ENCODE results near the gene NAAA. TPM values are rescaled to one million over a fixed set of nuclear protein-coding genes. Genes with fewer than 3 reads are reported as not detected.

Gene NAAA
- total RNA-seq, 1 experiment from 2014 or later, result 2.7 TPM

- no peaks in the 10 kb centered on the region for H4K20me1 ChIP-seq (ENCODE audit: control insufficient read depth, insufficient read depth, insufficient read length)
- no peak overlapping the region for H4K8ac ChIP-seq (replicated peaks; ENCODE audit: insufficient read length, low read depth, low read length)
- no CpG with 5 or more reads among the region's 3 CpGs for WGBS (ENCODE audit: extremely low coverage, insufficient read length, low lambda C conversion rate)
- no peak overlapping the region for H2AFZ ChIP-seq (ENCODE audit: low read length)
- no peaks in the 10 kb centered on the region for H3K79me1 ChIP-seq (ENCODE audit: insufficient read depth, low read depth, low read length, poor library complexity, severe bottlenecking)
- H3K23ac ChIP-seq (ENCODE audit: insufficient read length, low read depth, low read length), result no peak overlapping the region
- no peak for DNase-seq
- no peaks in the 10 kb centered on the region for H3K79me2 ChIP-seq (ENCODE audit: insufficient read depth, low read length)
- no peak overlapping the region for H2BK15ac ChIP-seq (ENCODE audit: low read depth, low read length)
- no peak overlapping the region for H2BK20ac ChIP-seq (ENCODE audit: low read depth, low read length, poor library complexity, severe bottlenecking)
- Mint-ChIP-seq H3K4me3 (no peak overlapping the region), H3K27me3 (ENCODE audit: low read depth) (no peaks in the 10 kb centered on the region), H3K36me3 (ENCODE audit: insufficient read depth in 1 of 3, low read depth in 3 of 3) (no peaks in the 10 kb centered on the region), H3K9me3 (no peaks in the 10 kb centered on the region), H3K27ac (no peak overlapping the region), H3K4me1 (peaks cover 5 to 8% of the 10 kb centered on the region in 2 experiments)
- no peak overlapping the region for H3K56ac ChIP-seq (ENCODE audit: insufficient read length, low read depth, low read length)
- H3K4ac ChIP-seq (ENCODE audit: low read depth, low read length), result no peak overlapping the region
- no peak overlapping the region for H3T11ph ChIP-seq (ENCODE audit: low read length)
- H3K14ac ChIP-seq (ENCODE audit: insufficient read depth, low read length), result no peak overlapping the region
- no peak overlapping the region for H3K9ac ChIP-seq (ENCODE audit: extremely low read depth, insufficient read length, low read length)
- no peak overlapping the region for H3K4me2 ChIP-seq (ENCODE audit: insufficient read depth, insufficient read length, low read length)
- H4K5ac ChIP-seq (ENCODE audit: insufficient read length, low read depth, low read length), result no peak overlapping the region
- no peak overlapping the region for H2AK5ac ChIP-seq (ENCODE audit: insufficient read length, low read length)
- no peak overlapping the region for H4K91ac ChIP-seq (ENCODE audit: insufficient read length, low read depth, low read length)
- no peak for TF ChIP-seq CTCF (conservative IDR thresholded peaks at IDR 0.05)
- no peaks in the 10 kb centered on the region for H3K4me1 ChIP-seq (ENCODE audit: insufficient read depth, low read length)
- H3K18ac ChIP-seq (ENCODE audit: insufficient read length, low read depth, low read length), result no peak overlapping the region
- no peaks in the 10 kb centered on the region for H3K9me3 ChIP-seq (ENCODE audit: control insufficient read depth, low read depth, low read length)
- H3K23me2 ChIP-seq (ENCODE audit: insufficient read length, low read depth, low read length, poor library complexity, severe bottlenecking), result no peaks in the 10 kb centered on the region
- H3K27ac ChIP-seq (ENCODE audit: insufficient read length, low read depth, low read length), result no peak overlapping the region
- no peak overlapping the region for H2BK120ac ChIP-seq (ENCODE audit: low read depth, low read length, poor library complexity, severe bottlenecking)
- no peaks in the 10 kb centered on the region for H3K27me3 ChIP-seq (ENCODE audit: insufficient read depth, low read length)
- no peak overlapping the region for H2BK5ac ChIP-seq (ENCODE audit: insufficient read length, low read length)
- no peak overlapping the region for H2BK12ac ChIP-seq (ENCODE audit: insufficient read length, low read depth, low read length)
Measured at GRCh38 chr4:75881476-75881875, 59.3 kb downstream of the NAAA start.
